Glomerular visceral epithelial cell (primary cell): Measurements from ENCODE around the gene CCDC183.
"Not testable (repeated sequence)": the region's sequence is repeated elsewhere in the genome, so short reads cannot be mapped to it uniquely, and the experiment has no call there.

ENCODE experiments used
- DNase-seq: peaks from one replicate; pipeline ENCODE4 v3.0.0-alpha.2; 2016; ENCODE audit errors: extremely low spot score

The CCDC183 gene

DNA sequence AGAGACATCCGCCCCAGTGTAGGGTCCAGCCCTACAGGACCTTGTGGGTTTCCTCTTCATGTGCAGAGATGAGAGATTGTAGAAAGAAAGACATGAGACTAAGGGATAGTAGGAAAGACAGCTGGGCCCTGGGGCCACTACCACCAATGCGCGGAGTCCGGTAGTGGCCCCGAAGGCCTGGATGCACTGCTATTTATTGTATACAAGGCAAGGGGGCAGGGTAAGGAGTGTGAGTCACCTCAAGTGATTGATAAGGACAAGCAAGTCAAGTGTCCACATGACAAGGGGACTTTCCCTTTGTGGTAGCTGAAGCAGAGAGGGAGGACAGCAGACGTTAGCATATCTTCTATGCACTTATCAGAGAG is 11.2 kb upstream of the CCDC183 start:
- no peak for DNase-seq

- not testable (repeated sequence) for DNase-seq
Observed at GRCh38 chr9:136785565-136786355, 10.4 kb upstream of the CCDC183 start.

- DNase-seq = no peak
Observed at GRCh38 chr9:136786451-136786850, 9.7 kb upstream of the CCDC183 start.

- DNase-seq = not testable (repeated sequence)
Observed at GRCh38 chr9:136786983-136787382, 9.2 kb upstream of the CCDC183 start.

DNA sequence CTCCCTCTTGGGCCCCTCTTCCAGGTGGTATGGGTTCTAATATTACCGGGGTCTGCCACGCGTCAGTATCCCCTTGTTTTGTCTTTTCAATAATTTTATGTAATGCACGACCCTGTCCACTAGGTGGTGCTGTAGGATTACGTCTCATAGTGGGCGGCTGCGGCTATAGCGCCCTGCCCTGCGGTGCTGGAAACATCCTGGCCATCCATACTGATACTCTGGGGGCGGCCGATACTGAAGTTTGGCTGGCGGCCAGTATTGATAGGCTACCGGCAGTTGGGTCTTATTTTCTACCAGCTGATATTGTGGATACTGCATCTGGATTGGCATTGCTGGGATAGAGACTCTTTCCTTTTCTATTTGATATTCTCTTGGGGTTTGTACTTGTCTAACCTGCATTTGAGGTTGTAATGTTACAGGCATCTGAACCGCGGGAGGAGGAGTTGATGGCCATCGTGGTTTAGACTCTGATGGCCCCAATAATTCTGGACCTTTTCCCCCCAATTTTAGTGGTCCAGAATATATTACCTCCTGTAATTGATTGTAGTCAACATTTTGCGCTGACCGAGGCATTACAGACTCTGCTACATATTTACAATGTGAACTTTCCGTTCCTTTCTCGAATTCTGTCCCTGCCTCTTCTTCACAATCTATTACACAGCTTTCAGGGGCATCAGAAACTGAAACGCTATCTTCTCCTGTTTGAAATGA is 8.3 kb upstream of the CCDC183 start:
- peak; percentile 69 for DNase-seq

- DNase-seq = not testable (repeated sequence)
Observed at GRCh38 chr9:136788644-136789522, 7.3 kb upstream of the CCDC183 start.

DNA sequence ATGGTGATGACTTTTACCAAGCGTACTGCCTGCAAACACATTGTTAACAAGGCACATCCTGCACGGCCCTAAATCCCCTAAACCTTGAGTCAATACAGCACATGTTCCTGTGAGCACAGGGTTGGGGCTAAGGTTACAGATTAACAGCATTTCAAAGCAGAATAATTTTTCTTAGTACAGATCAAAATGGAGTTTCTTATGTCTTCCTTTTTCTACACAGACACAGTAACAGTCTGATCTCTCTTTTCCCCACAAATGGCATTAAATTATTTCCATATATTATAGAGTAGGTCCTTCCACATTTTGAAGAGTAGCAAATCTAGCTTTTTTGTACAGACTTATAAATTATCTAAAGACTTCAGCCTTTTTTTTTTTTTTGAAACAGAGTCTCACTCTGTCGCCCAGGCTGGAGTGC is 6.6 kb upstream of the CCDC183 start:
- no peak for DNase-seq

DNA sequence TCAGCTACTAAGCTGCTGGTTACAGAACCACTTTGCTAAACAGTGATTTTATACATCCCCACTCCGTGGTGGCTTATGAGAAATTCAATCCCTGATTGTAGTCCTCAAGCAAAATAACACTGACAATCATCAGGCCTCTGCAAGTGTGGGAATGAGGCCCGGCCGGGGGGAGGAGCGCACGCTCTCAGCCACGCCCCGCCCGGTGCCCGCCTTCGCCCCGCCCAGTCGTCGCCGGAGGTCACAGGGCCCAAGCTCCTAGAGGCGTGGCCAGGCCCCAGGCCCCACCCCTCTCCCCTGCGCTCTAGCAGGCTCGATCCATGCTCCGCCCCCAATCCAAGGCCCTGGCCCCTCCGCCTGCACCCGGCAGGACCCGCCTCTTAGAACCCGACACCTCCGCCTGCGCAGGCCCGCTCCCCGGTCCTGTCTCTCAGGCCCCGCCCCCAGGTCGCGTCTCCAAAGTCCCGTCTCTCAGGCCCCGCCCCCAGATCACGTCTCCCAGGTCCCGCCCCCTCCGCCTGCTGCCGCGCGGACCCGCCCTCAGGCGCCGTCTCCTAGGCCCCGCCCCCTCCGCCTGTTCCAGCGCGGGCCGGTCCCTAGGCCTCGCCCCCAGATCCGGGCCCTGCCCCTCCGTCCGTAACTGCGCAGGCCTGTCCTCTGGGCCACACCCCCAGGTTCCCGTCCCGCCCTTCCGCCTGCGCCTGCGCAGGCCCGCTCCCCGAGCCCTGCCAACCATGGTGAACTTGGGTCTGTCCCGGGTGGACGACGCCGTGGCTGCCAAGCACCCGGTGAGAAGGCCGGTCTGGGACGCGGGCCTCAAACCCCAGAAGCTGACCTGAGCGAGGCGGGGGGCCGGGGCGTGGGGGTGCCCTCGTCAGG is 5.3 kb upstream of the CCDC183 start, which contains the start of gene TMEM141:
TMEM141 (plus strand) TSS at position 705 of the 876 bp plus-strand sequence; CDS start at position 732, 27 bp downstream.
- peak; percentile 100 for DNase-seq

DNA sequence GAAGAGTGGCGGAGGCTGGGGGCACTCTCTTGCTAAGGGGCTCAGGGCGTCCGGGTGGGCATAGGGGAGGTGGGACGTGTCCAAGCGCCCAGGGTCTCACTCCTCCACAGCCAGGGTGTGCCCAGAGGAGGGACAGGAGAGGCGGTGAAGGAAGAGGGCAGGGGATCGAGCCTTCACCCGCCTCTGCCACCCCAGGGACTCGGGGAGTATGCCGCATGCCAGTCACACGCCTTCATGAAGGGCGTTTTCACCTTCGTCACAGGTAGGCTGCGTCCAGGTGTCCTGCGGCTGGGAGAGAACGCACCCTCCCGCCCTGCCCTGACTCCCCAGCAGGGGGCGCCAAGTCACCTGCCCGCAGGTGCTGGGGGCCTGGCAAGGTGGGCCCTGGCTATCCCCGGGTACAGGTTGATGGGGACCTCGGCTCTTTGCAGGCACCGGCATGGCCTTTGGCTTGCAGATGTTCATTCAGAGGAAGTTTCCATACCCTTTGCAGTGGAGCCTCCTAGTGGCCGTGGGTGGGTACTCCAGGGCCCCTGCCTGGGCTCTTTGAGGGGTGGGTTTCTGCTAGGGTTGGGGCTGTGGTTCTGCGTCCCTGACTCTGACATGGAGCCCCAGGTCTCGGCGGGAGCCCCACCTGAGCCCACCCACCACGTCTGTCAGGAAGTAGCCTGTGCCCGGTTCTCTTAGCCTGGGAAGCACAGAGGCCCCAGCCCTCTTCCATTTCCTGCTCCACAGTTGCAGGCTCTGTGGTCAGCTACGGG is 4.4 kb upstream of the CCDC183 start:
- peak; percentile 52 for DNase-seq

DNA sequence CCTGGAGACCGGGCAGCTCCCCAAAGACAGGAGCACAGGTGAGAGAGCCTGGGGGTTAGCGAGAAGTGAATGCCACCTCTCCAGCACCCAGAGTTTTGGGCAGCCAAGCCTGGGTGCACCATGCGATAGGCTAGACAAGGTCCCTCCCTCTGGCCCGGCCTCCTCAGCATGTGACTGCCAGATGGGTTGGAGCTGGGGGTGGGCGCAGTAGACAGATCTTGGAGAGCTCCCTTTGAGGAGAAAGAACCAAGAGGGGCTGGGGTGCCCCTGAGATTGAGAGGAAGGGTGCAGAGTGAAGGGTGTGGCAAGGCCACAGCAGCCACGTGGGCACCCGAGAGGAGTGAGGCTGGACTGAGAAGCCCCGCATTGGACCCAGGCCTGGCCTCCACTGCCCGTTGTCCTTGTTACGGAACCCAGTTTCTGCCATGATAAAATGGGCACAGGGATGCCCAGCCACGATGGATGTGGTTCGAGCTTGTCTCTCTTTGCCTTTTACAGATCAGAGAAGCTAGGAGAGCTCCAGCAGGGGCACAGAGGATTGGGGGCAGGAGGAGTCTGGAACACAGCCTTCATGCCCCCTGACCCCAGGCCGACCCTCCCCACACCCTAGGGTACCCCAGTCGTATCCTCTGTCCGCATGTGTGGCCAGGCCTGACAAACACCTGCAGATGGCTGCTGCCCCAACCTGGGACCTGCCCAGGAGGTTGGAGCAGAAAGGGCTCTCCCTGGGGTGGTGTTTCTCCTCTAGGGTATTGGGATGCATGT is 3.6 kb upstream of the CCDC183 start:
- no peak for DNase-seq

DNA sequence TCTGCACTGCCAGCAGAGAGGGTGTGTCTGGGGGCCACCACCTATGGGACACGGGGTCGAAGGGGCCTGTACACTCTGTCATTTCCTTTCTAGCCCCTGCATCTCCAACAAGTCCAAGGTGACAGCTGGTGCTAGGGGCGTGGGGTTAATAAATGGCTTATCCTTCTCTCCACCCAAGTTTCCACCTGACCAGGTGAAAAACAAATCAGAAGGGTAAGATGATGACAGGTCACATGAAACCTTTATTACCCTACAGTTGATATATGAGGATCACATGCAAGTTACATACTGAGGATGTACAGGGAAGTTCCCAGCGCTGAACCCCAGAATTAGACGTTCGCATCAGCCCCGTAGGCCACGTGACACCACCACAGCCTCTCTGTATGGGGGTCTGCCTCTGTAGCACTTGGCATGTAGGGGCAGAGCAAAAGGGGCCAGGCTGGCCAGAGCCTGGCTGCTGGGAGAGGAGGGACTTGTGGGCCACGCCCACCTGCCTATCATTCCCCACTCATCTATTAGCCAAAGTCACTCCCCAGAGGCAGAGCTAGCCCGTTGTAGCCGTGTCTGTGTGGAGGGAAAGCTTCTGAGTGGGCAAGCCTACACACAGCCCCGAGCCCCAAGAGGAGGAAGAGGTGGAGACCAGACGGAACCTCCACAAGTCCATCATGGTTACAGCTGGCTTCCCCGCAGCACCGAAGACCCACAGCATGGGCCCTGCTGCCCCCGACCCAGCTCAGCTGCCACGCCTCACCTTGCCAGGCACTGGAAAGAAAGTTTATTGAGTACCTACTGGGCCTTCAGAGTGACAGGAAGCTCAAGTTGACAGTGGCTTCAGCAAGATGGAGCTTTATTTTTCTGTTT is 2.8 kb upstream of the CCDC183 start:
- DNase-seq = no peak

GRCh38 chr9:136794281-136794999 is 1.7 kb upstream of the CCDC183 start:
- no peak for DNase-seq

DNA sequence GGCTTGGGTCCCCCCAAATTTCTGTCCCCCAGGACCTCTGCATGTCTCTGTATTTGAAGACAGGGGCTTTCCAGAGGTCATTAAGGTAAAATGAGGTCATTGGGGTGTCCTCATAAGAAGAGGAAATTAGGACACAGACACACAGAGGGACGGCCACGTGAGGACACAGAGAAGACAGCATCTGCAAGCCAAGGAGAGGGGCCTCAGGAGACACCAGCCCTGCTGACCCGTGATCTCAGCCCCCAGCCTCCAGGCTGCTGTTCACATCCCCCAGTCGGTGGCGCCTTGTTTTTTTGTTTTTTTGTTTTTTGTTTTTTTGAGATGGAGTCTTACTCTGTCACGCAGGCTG is 1.2 kb upstream of the CCDC183 start:
- DNase-seq = no peak

GRCh38 chr9:136796775-136797347 is 723 bp downstream of the CCDC183 start:
- DNase-seq = not testable (repeated sequence)

DNA sequence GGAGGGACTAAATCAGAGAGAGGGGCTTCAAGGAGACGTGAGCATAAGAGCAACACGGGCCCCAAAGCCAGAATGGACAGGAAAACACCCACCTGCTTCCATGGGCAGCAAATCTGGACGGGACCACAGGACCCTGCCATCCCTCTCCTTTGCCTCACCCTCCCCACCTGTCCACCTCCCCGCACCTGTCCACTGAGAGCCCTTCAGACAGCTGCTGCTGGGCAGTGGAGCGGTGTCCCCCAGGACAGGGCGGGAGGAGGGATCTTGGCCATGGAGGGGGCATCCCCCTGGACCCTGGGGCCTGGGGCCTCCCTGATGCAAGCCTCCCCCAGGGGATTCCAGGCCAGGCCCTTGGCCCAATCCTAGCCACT is 2.6 kb downstream of the CCDC183 start:
- no peak for DNase-seq

- no peak for DNase-seq
Observed at GRCh38 chr9:136799079-136799853, 3.1 kb downstream of the CCDC183 start.
